GM18867 (cell line): ENCODE data around the gene MYO9A.
"Not testable (repeated sequence)": the region's sequence is repeated elsewhere in the genome, so short reads cannot be mapped to it uniquely, and the experiment has no call there.

Experiments
- ATAC-seq: cut with Tn5 transposase; IDR thresholded peaks from one replicate; pipeline ENCODE4 v1.9.1; 2021; ENCODE audit warnings: mild to moderate bottlenecking, moderate library complexity; ENCODE audit not compliant: unreplicated experiment

MYO9A gene

DNA sequence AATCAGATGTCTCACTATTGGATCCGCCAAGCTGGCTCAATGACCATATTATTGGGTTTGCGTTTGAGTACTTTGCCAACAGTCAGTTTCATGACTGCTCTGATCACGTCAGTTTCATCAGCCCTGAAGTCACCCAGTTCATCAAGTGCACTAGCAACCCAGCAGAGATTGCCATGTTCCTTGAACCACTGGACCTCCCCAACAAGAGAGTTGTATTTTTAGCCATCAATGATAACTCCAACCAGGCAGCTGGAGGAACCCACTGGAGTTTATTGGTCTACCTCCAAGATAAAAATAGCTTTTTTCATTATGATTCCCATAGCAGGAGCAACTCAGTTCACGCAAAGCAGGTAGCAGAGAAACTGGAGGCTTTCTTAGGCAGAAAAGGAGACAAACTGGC, 21.7 kb upstream of the MYO9A start:
- no peak for ATAC-seq

- no peak for ATAC-seq
These were observed 18.5 kb upstream of the MYO9A start for GRCh38 chr15:72136170-72137051.

DNA sequence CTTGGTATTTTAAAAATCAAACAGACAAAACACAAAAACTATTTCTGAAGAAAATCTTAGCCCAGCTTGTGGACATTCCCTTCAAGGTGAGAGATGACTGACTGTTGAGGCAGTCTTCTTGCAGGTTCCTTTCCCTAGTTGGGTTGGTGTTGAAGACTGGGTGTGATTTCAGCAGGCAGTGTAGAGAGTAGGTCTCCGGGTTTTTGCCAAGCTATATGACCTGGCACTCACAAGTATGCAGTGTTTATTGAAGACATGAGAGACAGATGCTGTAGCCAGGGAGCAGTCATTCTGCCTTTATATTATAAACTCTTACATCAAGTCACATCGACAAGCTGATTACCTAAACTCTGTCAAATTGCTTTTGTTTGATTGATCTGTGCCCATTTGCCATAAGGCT, 17.8 kb upstream of the MYO9A start:
- no peak for ATAC-seq

DNA sequence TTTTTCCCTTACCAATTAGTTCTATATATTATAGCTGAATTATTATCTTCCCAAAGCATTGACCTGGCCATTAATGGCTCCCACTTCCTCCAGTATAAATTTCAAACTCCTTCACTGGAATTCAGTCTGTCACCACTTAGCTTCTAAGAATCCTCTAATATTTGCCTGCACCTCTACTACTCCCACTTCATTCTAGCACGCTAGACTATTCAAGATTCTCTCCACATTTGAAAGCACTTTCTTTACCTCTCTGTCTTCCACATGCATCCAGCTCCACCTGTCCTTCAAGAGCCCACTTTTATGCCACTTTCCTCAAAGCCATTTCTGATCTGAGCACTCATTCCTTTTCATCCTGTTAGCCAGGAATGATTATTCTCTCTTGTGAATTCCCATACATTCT, 15.3 kb upstream of the MYO9A start:
- ATAC-seq, result no peak

- no peak for ATAC-seq
These were observed 14.0 kb upstream of the MYO9A start for GRCh38 chr15:72131922-72132321.

DNA sequence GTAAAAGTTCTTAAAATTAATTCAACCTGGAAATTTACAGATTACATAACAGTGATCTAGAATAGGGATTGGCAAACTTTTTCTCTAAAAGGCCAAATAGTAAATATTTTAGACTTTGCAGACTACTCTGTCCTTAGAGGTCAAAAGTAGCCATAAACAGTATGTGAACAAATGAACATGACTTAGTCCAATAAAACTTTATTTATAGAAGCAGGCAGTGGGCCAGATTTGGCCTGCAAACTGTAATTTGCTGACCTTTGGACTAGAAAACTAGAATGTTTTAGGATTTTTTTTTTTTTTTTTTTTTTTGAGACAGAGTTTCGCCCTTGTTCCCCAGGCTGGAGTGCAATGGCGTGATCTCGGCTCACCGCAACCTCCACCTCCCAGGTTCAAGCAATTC, 12.3 kb upstream of the MYO9A start:
- no peak for ATAC-seq

- no peak for ATAC-seq
These were observed 10.4 kb upstream of the MYO9A start for GRCh38 chr15:72128359-72128758.

GRCh38 chr15:72127724-72128322, 9.9 kb upstream of the MYO9A start:
- ATAC-seq, result no peak

DNA sequence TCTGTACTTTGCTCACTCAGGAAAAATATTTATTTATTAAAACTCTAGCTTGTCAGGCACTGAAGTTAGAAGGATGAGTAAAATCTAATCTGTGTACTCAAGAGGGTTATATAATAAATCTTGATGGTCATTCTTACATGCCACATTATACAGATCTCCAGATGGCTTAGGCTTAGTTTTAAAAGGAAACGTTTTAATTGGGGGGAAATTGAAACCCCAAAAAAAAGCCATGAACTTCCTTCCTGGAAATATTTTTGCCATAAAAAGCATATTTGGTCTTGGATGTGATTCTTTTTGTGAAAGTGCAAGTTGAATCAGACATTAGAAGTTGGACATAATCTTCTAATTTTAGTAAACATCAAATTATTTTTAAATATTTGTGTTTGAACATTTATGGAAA, 6.3 kb upstream of the MYO9A start:
- ATAC-seq, result no peak

DNA sequence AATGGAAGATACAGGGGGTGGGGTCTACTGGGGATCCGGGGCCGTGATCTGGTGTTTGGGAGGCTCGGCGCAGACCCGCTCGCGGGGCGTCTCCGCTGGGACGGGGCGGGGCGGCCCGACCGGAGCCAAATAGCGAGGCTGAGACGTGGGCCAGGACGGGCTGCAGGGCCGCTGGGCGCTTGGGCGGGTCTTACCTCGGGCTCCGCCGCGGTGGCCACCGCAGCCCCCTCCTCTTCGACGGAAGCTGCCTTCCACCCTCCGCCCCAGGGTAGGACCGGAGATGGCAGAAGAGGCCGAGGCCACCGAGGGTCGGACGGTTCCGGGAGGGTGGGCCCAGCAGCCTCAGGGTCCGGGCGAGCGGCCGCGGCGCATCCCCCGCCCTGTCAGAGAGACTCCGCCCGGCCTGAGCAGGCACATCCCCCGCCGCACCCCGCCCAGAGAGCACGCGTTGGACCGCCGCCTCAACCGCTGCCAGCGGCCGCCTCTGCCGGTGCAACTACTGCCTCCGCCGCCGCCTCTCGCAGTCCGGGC, 399 bp downstream of the MYO9A start:
- ATAC-seq, result peak; percentile 68

DNA sequence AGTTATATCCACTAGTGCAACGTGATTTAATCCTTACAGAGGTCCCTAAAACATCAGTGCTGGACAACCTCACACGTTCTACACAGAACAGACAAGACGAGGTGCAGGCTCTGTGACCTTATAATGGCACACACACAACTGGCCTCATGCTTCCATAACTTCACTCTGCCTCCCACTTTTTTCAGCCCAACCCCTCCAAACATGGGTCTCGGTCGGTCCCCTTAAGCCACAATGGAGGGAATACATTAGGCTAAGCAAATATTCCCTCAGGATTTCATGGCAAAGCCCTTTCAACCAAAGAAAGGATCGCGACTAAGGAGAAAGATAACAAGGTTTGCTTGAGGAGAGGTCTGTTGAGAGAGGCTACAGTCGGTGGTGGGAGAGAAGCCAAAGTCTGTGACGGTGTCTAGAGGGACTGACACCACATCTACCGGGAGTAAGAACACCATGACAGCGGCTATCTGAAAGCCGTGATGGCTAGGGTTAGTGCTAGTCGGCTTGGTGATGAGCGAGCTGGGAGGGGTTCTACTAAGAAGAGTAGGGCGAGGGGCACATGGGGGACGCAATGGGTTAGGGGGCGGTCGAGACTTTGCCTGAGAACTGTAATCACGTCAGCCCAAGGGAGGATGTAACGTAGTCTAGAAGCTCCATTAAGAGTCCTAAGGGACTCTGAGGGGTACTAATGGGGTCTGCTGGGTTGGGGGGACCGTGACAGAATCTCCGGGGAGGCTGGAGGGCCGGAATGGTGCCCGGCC, 1.0 kb downstream of the MYO9A start:
- peak; percentile 1 for ATAC-seq

DNA sequence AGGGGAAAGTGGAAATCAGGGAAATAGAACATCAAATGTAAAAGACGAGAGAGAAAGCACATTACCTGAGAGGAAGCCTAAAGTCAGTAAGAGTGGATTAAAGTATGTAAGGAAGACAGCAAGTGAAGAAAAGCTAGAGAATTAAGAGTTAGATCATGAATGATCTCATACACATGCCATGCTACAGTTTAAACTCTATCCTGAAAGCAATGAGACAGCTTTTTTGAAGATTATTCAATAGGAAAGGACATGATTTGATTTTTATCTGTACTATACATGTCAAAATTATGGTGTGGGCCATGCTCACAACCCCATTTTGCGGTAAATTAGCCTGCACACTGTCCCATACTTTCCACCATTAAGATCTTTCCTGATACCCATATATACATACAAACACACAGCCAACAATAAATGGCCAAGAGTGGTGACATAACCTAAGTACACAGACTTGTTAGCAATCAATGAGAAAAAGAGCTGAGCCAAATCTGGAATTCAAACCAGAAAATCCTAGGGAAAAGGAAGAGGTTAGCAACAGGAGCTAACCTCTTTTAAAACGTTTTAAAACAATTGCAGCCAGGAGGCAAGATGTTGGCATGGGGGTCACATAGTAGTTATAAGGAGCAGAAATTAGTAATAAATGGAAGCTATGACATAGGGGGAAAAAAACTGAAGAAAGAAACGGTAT, 4.5 kb downstream of the MYO9A start:
- no peak for ATAC-seq

- no peak for ATAC-seq
These were observed 5.1 kb downstream of the MYO9A start for GRCh38 chr15:72112805-72113204.

- ATAC-seq, result no peak
These were observed 5.8 kb downstream of the MYO9A start for GRCh38 chr15:72112116-72112515.

DNA sequence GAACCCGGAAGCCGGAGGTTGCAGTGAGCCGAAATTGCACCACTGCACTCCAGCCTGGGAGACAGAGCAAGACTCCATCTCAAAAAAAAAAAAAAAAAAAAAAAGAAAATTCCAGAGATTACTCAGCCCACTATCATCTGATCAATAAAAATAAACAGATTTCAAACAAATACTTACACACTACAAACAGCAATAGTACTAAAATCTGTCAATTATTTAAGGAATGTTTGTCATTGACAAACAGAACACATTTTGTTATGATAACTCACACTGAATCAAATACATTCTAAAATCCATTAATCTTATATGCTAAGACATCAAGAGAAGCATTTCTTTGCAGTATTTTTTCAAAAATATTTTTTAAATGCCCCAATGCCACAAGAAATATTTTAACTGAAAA, 7.6 kb downstream of the MYO9A start:
- no peak for ATAC-seq

- ATAC-seq, result no peak
These were observed 11.9 kb downstream of the MYO9A start for GRCh38 chr15:72106068-72106467.

DNA sequence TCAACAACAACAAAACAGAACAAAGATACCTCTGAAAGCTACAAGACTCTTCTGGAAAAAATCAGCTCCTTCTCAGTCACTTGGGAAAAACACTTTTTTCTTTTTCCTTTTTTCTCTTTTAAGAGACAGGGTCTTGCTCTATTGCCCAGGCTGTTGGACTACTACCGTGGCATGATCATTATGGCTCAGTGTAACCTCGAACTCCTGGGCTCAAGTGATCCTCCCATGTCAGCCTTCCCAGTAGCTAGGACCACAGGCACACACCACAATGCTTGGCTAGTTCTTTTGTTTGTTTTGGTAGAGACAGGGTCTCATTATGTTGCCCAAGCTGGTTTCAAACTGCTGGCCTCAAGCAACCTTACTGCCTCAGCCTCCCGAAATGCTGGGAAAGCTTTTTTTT, 12.8 kb downstream of the MYO9A start:
- no peak for ATAC-seq

DNA sequence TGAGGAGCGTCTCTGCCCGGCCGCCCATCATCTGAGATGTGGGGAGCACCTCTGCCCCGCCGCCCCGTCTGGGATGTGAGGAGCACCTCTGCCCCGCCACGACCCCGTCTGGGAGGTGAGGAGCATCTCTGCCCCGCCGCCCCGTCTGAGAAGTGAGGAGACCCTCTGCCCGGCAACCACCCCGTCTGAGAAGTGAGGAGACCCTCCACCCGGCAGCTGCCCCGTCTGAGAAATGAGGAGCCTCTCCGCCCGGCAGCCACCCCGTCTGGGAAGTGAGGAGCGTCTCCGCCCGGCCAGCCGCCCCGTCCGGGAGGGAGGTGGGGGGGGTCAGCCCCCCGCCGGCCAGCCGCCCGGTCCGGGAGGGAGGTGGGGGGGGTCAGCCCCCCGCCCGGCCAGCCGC, 17.4 kb downstream of the MYO9A start:
- not testable (repeated sequence) for ATAC-seq

DNA sequence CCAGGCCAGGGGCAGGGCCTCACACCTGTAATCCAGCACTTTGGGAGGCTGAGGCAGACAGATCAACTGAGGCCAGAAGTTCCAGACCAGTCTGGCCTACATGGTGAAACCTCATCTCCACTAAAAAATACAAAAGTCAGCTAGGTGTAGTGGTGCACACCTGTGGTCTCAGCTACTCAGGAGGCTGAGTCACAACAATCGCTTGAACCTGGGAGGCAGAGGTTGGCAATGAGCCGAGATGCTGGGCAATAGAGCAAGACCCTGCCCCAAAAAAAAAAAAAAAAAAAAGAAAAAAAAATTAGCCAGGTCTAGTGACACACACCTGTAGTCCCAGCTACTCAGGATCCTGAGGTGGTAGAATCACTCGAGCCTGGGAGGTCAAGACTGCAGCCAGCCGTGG, 18.8 kb downstream of the MYO9A start:
- ATAC-seq, result no peak

DNA sequence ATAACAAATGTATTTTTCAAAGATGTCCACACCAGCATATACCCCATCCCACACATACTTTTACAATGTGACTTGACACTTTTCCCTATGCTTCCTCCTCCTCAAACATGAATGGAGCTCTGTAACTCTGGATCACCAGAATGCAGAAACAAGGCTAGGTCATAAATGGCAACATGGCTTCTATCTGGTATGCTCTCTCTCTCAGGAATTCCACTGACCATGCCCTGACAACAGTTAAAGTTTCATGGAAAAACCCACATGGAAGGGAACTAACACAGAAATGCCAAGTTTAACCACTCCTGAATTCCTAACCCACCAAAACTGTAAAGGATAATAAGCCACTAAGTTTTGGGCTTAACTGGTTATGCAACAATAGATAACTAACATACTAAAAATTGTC, 19.9 kb downstream of the MYO9A start:
- no peak for ATAC-seq

DNA sequence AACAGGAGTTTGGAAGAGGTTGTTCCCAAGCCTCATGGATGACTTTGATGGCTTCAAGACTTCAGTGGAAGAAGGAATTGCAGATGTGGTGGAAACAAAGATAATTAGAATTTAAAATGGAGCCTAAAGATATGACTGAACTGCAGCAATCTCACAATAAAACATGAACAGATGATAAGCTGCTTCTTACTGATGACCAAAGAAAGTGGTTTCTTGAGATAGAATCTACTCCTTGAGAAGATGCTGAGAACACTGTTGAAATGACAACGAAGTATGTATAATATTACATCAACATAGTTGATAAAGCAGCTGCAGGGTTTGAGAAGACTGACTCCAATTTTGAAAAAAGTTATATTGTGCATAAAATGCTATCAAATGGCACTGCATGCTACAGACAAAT, 21.2 kb downstream of the MYO9A start:
- no peak for ATAC-seq
